Brain microvascular endothelial cell (primary cell): ENCODE measurements around the gene HLCS.

Source experiments
- DNase-seq: peaks from one replicate; pipeline ENCODE4 v3.0.0-alpha.2; 2020
- H3K27ac ChIP-seq: fragments of 250-450 bp; sonication (Bioruptor Pico); 2 replicates; pipeline ENCODE4 v1.5.1; 2020; ENCODE audit warnings: mild to moderate bottlenecking, moderate library complexity
- H3K27me3 ChIP-seq: fragments of 250-450 bp; sonication (Bioruptor Pico); replicated peaks from 2 replicates; pipeline ENCODE4 v1.5.1; 2020; ENCODE audit warnings: mild to moderate bottlenecking
- H3K36me3 ChIP-seq: fragments of 250-450 bp; sonication (Bioruptor Pico); replicated peaks from 2 replicates; pipeline ENCODE4 v1.5.1; 2020; ENCODE audit warnings: mild to moderate bottlenecking
- H3K4me3 ChIP-seq: 2 replicates; pipeline ENCODE4 v1.5.1; 2011; ENCODE audit warnings: low read depth, mild to moderate bottlenecking, control low read depth, low read length, moderate library complexity
- in situ Hi-C: cut with HindIII; loops from 2 replicates; pipeline ENCODE4 v1.10.0; 2017; ENCODE audit warnings: low sequenced_read_pairs, low pct_ligation_motif_present
- TF ChIP-seq, protein P1 (sequence below): IDR thresholded peaks from 2 replicates; pipeline ENCODE4 v1.5.1; 2011; ENCODE audit warnings: low read depth, mild to moderate bottlenecking, moderate library complexity, low read length, control low read depth, inconsistent platforms; ENCODE audit errors: missing control alignments

HLCS gene

DNA sequence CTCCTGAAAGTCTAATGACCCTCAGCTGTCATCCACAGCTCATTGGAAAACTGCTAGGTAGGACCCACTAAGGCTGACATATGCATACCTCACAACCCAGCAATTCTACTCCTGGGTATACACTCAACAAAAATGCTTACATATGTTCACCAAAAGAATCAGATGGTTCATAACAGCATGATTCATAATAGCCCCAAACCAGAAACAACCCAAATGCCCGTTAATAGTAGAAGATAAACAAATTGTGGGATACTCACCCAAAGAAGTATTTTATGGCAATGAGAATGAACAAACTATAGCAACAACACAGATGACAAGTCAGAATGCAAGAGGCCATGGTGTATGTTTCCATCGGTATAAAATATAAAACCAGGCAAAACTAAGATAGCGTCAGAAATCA, 124.6 kb downstream of the HLCS start:
- TF ChIP-seq, protein P1, sequence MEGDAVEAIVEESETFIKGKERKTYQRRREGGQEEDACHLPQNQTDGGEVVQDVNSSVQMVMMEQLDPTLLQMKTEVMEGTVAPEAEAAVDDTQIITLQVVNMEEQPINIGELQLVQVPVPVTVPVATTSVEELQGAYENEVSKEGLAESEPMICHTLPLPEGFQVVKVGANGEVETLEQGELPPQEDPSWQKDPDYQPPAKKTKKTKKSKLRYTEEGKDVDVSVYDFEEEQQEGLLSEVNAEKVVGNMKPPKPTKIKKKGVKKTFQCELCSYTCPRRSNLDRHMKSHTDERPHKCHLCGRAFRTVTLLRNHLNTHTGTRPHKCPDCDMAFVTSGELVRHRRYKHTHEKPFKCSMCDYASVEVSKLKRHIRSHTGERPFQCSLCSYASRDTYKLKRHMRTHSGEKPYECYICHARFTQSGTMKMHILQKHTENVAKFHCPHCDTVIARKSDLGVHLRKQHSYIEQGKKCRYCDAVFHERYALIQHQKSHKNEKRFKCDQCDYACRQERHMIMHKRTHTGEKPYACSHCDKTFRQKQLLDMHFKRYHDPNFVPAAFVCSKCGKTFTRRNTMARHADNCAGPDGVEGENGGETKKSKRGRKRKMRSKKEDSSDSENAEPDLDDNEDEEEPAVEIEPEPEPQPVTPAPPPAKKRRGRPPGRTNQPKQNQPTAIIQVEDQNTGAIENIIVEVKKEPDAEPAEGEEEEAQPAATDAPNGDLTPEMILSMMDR: no peak
- Histone ChIP-seq H3K36me3 (no peaks in the 10 kb centered on the region), H3K27ac (no peak overlapping the region), H3K4me3 (no peak overlapping the region), H3K27me3 (no peaks in the 10 kb centered on the region)
- DNase-seq: no peak
- in situ Hi-C loops: no loop called here

DNA sequence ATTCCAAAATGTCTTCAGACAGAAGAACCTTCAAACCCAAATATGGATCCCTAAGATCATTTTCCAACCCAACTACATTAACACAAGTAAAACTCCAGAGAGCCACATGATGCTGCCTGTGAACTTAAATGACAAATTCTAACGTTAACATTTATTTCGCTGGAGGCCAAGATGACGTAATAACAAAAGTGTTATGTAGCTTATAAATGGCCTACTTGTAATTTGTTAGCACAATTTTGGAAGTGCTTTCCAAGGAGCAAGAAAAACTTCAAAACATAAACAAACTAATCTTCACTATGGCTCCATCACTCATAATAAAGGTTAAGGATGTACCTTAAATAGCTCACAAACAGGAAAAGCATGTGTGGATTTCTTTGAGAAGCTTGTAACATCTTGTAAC, 126.7 kb downstream of the HLCS start:
- Histone ChIP-seq H3K27ac (peak overlapping the region; percentile 31), H3K4me3 (no peak overlapping the region), H3K27me3 (no peaks in the 10 kb centered on the region), H3K36me3 (no peaks in the 10 kb centered on the region)
- TF ChIP-seq, protein P1: no peak
- in situ Hi-C loops: no loop called here
- DNase-seq: no peak

- TF ChIP-seq, protein P1: no peak
- no peaks in the 10 kb centered on the region for H3K27me3 ChIP-seq
- in situ Hi-C loops: no loop called here
- H3K27ac ChIP-seq: peak overlapping the region; percentile 31
- peak; percentile 75 for DNase-seq
- no peaks in the 10 kb centered on the region for H3K36me3 ChIP-seq
- H3K4me3 ChIP-seq: no peak overlapping the region
Measured at GRCh38 chr21:36839123-36839522, 127.3 kb downstream of the HLCS start.

DNA sequence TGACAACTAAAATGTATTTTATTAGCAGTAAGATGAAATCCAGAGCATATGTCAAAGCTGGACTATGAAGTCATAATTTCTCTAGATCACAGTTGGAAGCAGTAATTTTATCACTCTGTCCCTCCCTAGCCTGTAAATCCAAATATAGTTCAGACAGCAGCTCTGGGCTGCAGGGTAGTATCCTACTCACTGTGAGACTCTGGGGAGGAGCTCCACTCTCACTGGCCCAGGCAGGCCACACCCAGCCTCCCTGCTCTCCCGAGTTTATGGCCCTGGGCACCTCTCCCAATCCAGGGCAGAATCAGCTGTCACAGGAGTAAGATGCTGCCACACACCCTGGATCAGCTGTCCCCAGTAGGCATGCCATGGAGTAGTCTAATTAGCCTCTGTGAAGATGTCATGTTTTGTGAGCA, 131.1 kb downstream of the HLCS start:
- in situ Hi-C loops: no loop called here
- DNase-seq: no peak

DNA sequence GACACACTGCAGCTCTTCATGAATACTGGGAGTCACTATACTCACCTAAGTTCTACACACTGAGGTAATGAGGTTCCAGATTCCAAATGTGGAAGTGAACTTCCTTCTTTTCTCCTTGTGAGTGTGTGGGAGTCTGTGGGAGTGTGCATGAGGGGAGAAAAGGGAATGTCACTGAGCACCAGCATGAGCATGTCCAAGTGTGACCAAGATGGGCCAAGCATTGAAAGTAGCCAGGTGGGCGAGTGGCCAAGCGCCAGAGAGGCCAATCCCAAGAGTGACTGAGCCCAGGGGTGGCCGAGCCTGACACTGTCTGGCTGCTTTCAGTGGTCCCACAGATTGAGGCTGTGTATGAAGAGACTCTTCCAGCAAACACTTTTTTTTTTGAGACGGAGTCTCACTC, 132.3 kb downstream of the HLCS start:
- H3K27ac ChIP-seq: no peak overlapping the region
- DNase-seq: no peak
- no peak overlapping the region for H3K4me3 ChIP-seq
- no peaks in the 10 kb centered on the region for H3K27me3 ChIP-seq
- no peaks in the 10 kb centered on the region for H3K36me3 ChIP-seq
- in situ Hi-C loops: no loop called here
- TF ChIP-seq, protein P1: no peak

More for the DNA sequence above, 131.1 kb downstream of the HLCS start:
- no peaks in the 10 kb centered on the region for H3K36me3 ChIP-seq
- H3K4me3 ChIP-seq: no peak overlapping the region
- no peak overlapping the region for H3K27ac ChIP-seq
- TF ChIP-seq, protein P1: no peak
- no peaks in the 10 kb centered on the region for H3K27me3 ChIP-seq

GRCh38 chr21:36830100-36830499, 136.4 kb downstream of the HLCS start:
- TF ChIP-seq, protein P1: no peak
- Histone ChIP-seq H3K27me3 (no peaks in the 10 kb centered on the region), H3K27ac (no peak overlapping the region), H3K4me3 (no peak overlapping the region), H3K36me3 (no peaks in the 10 kb centered on the region)
- in situ Hi-C loops: no loop called here
- no peak for DNase-seq
